DMS153 treated with DMSO at 0.1 percent for 48 hours (cell line): ENCODE measurements around the gene AFAP1.

ENCODE experiments used
- DNase-seq: peaks from one replicate; lab custom pipeline; 2025; ENCODE audit not compliant: unreplicated experiment; lab: John Stamatoyannopoulos, UW

Gene AFAP1

DNA sequence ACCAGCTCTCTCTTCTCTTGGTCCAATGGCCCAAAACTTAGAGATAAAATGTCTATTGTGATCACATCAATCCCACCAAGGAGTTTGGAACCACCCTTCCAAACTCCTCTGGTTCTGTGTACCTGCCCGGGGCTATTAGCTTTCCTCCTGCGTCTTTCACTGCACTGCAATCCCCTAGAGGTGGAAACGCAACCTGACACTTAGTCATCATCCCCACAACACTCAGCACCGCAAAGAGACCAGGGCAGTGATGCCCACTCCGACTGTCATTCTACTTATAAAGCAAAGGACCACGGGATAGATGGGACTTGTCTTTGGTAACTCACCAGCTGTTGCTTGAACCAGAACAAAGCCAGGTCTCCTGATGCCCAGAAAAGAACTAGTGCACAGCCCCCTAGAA lies 22.0 kb downstream of the AFAP1 start:
- no peak for DNase-seq

DNA sequence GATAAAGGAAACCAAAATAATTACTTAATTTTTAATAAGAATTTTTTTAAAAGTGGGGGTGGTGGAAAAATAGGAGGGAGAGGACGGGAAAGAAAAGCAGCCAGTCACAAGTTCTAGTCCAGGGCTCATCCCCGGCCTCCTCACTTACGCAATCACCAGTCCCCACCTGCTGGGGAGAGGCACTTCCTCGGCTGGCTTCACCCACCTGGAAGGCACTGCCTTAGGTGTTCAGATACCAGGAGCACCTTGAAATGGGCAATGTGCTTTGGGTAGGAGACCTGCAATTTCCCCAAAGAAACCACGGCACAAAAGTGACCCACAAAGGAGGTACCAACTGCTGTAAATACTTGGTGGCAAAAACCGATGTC lies 23.8 kb downstream of the AFAP1 start:
- no peak for DNase-seq

DNA sequence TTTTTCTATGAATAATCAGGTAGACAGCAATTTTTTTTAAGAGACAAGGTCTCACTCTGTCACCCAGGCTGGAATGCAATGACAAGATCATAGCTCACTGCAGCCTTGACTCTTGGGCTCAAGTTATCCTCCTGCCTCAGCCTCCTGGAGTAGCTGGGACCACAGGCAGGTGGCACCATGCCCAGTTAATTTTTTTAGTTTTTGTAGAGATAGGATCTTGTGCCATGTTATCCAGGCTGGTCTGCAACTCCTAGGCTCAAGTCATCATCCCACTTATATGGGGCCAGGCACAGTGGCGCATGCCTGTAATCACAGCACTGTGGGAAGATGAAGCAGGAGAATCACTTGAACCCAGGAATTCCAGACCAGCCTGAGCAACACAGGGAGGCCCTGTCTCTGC lies 26.8 kb downstream of the AFAP1 start:
- no peak for DNase-seq

DNA sequence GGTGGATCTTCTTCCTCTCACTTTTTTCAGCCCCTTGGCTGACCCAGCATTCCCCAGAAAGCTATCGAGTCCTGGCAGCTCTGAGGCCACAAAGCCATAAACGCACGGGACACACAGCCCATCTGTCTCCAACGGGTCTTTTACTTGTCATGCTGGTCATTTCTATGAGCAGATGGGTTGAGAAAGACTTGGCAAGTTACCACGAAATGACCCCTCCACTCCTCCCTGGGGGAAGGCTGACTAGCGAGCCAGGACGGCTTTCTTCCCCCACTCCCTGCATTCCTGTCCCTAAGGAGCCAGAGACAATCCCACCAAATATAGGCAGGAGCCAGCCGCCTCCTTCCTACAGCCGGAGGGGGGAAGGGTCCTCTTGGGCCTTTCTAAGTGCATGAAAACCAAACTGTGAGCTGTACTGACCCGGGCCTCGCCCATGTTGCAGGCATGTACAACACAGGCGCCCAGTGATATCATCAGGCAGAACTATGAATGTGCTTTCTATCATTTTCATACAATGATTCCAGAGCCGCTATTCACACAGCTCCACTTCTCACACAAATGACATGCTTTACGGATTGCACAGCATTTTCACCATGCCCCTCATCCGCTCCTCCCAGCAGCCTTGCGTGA lies 28.6 kb downstream of the AFAP1 start:
- DNase-seq: no peak

DNA sequence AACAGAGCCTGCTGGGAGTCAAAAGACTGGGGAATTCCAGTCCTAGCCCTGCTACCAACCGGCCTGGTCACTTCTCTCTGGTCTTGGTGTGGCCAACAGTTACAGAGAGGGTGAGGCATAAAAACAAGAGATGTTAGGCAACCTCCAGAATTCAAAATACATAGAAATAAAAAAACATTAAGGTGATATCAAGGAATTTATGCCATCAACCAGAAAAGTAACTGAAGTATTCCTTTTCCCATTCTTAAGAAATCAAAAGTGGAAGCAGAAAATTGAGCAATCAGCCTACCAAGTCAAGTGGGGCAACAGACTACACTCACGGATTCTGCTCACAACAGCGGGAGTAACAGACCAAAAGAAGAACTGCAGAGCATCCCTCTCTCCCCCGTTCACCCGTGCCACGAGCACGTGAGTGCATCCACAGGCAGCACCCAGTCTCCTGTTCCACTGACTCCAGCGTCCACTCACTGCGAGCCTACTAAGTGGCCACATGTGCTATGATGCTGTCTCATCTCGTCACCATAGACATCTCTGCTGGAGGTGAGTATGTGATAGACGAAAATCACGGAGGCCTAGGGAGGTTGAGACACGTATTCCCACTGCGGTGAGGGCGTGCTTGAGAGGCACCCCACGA lies 29.3 kb downstream of the AFAP1 start:
- DNase-seq: no peak

DNA sequence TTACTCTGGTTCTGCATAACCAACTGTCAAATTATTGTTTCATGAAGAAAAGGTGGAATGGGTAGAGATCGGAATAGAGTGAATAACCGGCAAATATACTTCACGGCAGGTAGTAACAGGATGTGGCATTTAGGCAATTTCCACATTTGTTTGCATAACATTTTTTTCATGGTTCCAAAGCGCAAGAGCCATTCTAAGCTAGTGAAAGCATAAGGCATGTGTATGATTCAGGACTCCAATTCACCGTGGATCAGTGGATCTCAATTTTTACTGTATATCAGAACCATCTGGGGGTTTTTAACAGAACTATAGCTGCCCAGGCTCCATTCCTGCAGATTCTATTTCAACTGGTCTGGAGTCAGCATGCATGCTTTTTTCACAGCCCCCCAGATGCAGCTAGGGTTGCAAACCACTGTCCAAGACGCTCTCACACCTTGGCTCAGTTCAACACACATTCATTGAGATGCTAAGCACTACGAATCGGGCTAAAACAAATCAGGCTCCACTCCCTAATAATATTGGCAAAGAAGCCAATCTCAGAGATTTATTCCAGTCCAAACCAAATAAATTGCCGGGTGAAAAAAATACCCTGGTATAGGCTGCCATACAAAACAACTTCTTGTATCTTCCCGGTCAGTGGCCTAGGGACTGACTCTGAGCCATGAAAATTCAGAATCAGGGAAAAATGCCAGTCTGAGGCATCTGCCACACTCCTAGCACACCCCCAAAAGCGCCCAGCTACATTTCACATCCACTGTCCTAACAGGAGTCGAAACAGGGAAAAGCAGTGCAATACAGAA lies 30.0 kb downstream of the AFAP1 start:
- DNase-seq: no peak

DNA sequence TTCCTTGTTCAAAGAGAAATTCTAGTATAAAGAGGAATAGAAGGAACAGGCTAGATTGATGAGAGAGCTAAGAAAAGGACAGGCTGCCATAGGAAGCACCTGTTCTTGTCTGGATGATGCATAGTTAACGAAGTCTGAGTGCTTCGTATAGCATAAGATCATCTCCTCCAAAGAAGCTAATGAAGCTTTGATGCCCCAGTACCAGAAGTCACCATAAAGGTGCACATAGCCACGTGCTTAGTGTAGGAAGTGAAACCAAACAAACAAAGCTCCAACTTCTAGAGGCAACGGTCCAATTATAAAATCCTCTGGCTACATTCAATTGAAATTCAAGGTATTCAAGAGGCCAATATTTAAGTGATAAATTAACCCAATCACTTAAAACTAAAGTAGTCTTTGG lies 31.0 kb downstream of the AFAP1 start:
- no peak for DNase-seq

DNA sequence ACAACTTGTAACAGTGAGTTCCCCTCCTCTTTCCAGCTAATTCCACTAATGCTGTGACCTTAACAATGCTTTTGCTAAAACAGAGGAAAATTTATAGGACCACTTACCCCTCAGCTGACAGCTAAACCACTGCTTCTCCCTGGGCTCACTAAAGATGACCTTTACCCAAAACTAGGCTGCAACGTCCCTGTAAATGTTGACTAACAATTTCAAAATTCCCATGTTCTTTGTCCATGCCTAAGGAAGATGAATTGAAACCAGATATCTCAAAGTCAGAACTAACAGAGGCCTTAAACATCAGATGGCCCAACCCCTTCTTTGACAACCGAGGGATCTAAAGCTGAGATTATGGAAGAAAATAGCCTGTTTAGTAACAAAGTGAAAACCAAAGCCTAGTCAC lies 32.5 kb downstream of the AFAP1 start:
- DNase-seq: no peak

DNA sequence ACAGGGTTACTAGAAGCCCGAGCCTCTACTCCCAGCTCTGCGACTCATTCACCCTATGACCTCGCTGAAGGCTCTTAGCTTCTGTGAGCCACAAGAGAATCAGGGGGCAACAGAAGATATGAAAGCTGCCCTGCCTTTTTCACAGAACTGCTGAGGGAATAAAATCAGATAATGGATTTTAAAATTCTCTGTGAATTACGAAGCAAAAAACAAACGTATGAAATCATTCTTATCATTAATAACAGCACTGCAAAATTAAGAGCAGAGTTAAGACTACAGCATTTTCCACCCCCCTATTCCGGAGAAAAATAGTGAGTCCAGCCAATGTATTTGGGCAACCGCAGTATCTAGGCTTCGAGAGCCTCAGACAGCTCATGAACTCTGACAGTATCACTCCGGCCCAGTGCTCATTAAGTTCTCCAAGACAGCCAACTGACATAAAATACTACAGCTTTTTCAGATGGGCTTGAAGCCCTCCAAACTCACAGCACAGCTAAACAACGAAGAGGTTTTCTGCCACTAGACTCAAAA lies 33.4 kb downstream of the AFAP1 start:
- no peak for DNase-seq

DNA sequence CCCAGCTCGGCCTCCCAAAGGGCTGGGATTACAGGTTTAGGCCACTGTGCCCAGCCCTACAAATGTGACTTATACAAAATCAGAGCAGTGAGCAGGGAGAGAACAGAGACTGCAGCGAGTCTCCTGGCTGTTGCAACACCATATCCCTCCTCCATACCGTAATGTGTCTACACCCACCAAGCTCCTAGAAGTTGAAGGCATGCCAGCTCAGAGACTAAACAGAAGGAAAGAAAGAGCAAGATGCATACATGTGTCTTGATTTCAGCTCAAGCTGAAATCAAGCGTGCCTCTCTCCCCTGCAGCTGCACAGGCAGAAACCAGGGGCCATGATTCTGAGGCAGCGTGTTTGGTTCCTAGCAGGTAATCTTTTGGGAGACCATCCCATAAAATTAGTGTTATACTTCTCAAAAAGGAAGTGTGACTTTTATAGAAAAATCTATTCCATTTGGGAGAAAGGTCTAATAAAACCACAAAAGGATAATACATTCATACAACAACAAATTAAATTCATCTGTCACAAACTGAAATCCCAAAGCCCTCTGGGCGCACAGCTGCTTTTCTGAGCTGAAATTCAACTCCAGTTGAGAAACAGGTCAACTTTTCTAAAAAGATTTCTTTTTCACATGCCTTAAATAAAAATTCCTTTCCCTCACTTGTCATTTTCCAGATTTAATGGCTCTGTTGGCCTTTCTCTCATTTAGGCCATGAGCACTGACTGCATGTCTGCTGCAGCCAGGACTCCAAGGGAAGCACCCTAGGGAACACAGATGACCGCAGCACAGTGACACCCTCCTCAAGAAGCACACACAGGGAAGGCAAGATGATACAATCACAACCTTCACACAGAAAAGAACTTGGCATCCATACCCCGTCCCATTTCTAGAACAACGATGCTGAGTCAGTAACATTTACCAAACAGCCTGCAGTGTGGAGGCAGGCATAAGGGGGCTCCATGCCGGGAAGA lies 34.4 kb downstream of the AFAP1 start:
- DNase-seq: no peak

DNA sequence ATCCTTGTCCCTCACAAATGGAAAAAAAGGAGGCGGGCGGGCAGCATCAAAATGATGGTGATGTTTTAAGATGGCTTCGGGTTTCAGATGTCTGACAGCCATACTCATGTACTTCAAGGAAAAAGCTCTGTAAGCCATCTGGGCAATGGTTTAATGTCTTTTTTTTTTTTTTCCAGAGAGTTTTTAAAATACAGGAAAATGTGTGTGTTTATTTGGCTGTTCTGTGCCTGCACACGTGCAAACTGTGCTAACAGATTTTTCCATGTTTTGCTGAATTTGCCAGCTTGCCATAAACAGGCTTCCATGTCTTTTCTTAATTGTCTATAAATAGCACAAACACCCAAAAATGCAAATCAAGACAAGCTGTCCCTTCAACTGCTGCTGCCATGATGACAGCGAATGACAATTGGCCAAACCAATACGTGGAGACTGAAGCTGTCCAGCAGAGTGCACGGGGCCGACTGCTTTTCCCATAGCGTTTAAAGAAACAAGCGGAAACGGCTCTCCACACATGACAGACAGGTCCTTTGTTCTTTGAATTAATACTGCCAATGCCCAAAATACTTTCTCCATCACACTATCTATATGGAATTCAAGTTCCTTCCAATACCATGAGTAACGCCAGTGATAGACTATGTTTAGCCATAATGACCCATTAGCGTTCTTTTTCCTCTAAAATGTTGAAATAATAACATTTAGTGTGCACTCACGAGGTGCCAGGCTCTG lies 35.7 kb downstream of the AFAP1 start:
- no peak for DNase-seq

DNA sequence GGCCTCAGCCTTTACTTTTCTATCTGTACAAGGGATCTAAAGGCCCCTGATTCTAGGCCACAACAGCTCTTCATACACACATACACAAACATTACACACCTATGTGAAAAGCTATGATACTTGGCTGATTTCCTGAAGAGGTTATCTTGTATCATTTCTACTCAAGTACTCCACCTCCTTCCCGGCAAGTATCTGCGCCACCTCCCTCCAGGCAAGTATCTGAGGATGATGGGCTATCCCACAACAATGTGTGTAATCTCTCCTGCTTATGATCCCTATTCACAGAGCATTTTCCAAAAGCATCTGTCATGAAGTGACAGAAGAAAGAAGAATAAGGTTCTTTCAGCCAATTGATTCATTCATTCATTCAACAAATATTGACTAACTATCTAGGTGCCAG lies 36.8 kb downstream of the AFAP1 start:
- no peak for DNase-seq

DNA sequence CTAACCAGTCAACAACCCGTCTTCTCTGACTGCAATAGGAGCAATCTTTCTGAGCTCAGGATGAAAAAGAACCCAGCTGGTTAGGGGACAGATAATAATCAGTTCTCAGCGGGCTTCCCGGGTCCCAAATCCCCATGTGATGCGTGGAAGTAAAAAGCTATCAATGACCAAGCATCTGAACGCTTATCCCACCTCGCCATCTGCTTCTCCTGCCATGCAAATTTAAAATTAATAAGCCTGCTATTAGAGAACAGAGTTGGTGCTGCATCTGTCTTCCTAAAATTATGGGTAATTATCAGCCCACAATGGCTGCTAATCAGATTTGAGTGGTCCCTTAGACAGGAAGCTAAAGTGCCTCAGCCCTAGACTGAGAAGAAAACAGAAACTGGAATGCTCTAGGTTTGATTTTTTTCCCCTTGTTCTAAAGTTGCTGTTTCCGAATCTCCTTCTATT lies 37.5 kb downstream of the AFAP1 start:
- no peak for DNase-seq

DNA sequence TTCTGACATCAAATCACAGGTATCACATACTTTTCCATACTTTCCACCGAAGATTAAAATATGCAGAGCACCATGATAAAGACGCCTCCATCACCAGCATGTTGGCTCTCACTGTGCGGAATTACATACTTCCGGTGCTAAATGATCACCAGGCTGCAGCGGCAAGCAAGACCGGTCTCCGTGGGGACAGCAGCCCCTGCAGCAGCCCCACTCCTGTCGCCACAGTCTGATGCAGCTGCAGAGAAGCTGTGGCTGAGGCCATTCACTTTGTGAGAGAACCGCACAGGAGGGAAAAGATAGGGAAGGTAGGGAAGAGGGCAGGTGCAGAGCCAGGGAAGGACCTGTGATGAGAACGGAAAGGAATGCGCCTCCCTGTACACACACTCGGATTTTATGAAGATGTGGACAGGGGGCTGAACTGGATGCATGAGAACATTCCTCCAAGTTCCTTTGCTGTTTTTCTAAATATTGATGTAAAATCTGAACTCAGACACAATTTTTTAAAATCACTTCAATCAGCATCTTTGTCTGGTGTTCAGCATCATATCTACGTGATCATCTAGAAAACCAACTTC lies 38.3 kb downstream of the AFAP1 start:
- DNase-seq: no peak

DNA sequence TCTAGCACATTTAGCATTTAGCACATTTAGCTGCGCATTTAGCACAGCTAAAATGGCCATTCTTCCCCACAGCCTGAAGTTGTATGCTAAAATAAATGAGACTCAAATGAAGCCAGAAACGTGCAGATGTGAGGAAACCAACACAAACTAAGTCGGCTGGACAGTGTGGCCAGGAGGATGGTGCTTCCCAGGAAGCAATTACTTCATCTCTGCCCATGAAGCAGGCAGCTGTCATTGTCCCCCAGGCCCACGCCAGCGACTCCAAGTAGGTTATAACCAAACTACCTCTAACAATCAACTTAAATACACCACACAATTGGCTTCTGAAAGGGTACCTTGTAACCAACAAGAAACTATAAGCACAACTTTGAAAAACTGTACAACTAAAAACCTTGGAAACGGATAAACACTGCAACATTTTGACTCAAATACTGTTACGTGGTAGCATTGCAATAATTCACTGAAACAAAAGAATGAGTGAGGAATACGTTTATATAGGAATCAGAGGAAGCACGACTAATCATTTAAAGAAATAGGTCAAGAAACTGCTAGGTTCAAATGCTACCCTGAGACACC lies 39.2 kb downstream of the AFAP1 start:
- DNase-seq: no peak

DNA sequence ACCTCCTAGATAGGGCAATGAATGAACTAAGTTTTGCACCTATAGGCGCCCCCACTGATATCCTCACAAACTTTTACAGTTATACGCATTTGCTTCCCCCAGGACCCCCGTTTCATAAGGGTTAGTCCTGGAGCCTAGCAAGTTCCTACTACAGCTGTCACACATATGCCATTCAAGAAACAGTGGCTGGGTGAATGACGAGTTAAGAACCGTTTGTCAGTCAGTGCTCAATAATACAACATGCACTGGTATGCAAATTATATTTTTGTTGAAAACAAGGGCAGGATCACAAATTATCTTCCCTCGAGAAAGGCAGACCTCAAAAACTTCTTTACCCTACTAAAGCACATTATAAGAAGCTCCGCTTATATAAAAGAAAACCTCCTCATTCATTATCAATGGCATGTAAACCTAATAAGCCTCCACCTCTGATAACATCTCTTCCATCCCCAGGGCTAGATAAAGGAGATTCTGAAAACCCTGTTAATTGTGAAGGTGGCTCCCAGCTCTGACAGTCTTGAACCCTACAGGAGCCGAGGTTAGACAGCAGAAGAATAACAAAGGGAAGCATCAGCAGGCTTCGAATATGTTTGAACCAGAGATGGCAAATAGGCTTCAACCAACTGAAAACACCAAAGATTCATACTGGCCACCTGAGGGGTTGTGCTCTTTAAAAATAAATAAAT lies 40.3 kb downstream of the AFAP1 start:
- no peak for DNase-seq

DNA sequence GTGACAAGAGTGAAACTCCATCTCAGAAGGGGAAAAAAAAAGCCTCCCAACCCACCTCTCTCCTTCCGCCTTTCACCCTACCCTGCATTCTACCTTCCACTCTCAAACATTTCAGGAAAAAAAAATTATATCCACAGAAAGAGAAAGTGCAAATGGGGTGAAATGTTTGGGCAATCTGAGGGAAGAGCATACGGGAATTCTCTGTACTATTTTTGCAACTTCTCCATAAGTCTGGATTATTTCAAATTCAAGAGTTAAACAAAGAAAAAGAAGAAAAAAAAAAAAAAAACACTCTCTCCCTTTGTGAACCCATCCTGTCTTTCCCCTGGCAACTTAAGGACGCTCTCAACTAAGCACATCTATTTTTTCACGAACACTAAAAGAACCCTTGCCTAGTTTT lies 41.3 kb downstream of the AFAP1 start:
- no peak for DNase-seq

DNA sequence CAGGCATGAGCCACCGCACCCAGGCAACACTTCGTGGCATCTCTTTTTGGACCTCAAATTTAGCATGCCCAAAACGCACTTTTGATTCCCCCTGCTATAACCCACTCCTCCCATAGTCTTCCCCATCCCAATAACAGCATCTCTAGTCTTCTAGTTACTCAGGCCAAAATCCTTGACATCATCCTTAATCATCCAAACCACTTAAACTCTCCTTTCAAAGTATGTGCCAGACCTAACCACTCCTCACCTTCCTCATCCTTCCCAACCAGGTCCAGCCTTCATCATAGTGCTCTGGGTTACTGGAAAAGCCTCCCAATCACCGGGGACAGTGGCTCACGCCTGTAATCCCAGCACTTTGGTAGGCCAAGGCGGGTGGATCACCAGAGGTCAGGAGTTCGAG lies 41.9 kb downstream of the AFAP1 start:
- DNase-seq: no peak

DNA sequence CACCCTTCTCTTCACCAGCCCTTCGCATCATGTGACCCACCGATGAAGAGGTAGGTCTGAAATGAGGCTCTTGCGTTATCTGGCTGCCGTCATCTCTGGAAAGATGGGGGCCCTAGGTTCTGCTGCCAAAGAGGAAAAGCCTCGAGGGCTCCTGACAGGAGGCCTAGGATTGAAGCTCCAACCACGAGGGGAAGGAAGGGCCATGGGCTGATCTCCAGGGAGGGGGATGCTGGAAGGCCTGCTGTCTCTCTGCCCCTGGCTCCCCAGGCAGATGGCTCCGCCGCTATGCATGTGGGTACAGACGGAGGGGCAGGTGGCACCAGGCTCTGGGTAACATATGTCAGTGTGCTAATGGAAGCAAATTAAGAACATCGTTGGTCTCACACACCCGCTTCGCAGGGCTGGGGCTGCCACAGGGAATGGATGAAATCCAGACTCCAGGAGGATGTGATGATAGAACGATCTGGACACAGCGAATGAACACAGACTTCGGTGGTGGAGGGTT lies 44.9 kb downstream of the AFAP1 start:
- DNase-seq: no peak
